ENCODE data around the gene CEBPZOS.

The CEBPZOS gene

DNA sequence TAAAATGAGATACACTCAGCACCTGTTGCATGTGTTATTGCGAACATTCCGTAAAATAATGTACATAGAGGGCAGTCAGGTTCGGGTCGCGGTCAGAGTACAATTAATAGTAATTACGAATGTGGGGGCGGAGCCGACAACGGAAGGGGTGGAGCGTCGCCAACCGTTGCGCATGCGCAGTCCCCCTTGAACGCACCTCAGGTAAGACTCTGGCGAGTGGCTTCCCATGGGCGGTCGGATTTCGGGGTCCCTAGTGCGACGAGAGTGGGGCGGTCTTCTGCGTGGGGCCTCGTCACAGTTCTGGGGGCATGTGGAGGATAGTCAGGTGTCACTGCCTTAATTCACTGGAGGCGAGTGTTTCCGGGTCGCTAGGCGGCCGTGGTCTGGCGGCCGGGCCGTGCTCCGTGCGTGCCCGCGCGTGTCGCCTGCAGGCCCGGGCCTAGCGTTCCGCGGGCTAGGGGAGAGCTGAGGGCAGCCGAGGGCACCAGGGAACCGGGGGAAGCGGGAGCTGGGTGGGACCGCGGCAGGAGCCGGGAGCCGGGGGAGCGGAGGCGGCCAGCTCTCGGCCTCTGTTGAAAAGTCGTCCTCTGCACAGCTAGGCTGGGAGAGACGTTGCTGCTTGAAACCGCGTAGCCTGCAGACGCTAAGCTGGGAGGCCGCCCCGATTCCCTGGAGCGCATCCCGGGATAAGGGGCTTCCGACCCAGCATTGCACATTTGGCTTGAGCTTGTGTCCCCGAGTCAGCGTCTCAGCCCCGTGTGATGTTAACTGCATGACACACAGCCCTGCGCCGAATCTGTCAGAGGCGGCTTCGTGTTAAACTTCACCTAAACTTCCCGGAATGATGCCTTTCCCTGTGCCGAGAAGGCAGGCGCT, at the start of gene CEBPZOS:
CEBPZOS (plus strand) TSS at position 177 of the 876 bp plus-strand sequence. CDS start 3,209 bp downstream, outside the sequence.
- peak in 1 of 2 experiments; percentile 66 for DNase-seq

DNA sequence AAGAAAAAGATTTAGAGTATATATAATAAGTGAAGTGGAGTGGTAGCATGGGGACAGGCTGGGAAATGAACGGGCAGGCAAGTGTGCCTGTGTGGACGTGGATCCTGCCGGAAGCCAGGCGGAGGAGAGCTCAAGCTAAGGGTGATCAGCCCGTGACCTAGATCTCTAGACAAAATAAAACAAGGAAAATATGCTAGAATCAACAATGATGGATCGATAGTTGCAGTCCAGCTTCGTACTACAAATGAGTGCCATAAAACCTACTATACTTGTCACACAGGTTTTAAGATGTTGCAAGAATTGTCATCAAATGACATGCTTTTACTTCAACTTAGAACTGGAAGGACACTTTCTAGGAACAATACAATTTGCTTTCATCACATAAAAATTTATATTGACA, 48.0 kb upstream of the CEBPZOS start:
- DNase-seq, result no peak

DNA sequence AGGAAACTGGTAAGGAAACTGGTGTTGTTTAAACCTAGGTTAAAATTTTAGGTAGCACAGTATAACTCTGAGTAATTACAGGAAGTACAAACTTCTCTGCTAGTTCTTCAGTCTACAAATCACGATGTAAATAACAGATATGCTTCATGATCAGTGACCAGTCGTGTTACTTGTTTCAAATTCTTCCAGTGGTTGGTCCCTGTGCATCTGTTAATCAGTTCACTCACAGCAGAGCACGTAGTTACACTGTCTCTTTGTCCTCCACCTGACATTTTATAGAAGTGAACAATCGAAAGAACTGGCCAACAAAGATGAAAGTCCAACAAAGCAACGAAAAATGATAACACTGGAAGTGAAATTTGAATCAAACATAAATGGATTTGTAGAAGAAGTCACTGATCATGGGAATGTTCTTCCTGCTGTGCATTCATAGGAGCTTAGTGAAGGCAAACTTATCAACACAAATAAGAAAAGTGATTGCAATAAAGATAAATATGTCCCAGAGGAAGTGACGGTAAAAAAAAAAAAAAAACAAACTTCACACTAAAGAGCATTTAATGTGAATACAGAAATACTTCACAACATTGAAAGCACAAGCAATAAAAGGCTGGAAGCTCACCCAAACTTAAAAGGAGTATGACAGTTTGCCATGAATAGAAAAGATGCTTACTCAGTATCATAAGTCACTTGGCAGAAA, 46.5 kb upstream of the CEBPZOS start:
- DNase-seq, result no peak

DNA sequence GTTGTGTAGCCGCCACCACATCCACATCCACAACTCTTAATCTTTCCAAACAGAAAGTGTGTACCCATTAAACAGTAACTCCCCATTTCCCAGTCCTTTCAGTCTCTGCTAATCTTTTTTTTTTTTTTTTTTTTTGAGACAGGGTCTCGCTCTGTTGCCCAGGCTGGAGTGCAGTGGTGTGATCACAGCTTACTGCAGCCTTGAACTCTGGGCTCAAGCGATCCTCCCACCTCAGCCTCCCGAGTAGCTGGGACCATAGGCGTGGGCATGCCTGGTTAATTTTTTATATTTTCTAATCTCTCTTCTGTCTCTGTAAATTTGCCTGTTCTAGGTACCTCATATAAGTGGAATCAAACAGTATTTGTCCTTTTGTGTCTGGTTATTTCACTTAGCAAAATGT, 43.1 kb upstream of the CEBPZOS start:
- no peak for DNase-seq

DNA sequence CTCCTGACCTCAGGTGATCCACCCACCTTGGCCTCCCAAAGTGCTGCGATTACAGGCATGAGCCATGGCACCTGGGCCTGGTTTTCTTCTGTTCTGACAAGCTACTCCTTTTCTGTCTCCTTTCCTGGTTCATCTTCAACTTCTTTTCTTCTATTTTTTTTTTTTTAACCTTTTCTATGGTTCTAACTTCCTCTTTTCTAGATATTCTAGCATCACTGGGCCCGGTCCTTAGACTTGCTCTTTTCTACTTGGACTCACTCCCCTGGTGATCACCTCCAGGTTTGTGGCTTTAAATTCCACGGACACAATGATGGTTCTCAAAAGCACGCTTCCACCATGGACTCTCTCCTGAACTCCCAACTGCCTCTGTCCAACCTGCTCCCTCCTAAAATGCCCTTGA, 41.5 kb upstream of the CEBPZOS start:
- DNase-seq, result no peak

DNA sequence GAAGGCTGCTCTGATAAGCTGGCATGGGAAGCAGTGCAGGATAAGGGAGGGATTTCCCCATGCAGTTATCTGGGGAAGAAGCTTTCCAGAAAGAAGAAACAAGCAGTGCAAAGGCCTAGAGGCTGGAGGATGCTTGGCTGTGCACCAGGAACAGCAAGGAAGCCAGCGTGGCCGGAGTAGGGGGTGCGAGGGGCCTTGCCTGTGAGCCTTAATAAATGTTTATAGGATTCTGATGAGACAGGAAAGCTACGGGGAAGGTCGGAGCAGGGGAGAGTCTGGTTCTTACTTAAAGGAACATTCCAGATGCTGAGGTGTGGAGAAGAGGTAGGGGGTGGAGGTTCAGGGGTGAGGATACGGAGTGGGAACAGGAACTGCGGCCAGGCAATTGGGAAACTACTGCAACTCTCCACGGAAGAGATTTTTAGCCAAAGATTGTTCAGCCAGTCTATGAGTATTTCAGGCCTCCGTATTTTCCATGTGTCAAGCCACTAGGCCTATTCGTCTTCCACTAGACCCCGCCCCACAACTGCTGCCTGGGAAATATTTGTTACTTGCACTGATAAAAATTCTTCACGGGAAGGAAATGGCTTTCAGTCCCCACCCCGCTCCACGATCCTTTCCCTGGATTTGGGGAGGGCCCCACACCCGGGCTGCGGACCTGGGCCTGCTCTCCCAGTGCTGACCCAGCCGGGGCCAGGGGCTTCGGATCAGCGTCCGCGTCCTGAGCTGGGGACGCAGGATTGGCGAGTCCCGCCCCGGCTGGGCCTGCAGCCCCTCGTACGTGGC, 40.0 kb upstream of the CEBPZOS start:
- DNase-seq, result no peak

DNA sequence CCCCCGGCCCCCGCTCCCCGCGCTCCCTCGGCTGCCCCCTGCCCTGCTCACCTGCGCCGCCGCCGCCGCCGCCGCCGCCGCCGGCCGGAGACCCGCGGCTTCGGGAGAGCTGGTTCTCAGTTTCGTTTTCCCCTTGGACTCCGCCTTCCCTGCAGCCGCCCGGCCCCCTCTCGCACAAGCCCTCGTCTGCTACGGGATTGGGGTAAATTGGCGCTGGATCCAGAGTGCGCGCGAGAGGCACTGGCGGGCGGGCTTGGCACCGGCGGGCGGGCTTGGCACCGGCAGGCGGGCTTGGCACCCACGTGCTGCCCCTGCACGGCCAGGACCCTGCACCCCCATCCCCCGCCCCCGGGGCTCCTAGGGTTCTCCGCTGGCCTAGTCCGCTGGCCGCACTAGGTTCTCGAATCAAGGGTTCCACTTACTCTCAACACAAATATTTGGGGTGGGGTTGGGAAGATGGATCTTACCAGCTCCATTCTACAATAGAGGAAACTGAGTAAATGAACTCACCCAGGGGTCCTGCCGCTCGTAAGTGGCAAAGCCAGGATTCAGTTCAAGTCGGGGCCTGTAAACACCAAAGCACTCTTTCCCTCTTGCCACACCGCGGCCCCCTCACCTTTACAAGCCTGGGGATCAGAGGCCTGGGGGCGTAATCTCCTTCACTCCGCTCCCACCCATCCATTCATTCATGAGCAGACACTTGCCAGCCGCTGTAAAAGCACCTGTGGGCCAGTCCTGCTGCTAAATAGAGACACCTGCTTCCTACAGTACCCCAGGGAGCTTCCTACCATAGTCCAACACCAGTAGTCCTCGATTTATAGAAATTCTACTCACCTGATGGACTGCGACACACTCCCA, 39.2 kb upstream of the CEBPZOS start, which contains the start of gene EIF2AK2:
EIF2AK2 (minus strand) TSS at position 124 of the 858 bp plus-strand sequence. CDS start 9,174 bp downstream, outside the sequence.
- DNase-seq, result peak in 1 of 2 experiments; percentile 32

DNA sequence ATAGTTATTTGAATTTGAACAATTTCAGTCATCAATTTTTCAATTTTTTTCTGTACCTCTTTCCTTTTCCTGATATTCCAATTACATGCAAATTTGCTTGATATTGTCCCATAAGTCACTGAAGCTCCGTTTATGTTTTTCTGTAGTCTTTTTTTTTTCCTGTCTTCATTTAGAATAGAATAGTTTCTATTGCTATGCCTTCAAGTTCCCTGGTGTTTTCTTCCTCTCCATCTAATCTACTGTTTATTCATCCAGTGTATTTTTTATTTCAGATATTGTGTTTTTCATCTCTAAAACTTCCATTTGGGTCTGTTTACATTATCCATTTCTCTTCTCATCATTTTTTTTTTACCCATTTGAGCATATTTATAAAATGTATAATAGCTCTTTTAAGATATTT, 31.5 kb upstream of the CEBPZOS start:
- DNase-seq, result no peak

DNA sequence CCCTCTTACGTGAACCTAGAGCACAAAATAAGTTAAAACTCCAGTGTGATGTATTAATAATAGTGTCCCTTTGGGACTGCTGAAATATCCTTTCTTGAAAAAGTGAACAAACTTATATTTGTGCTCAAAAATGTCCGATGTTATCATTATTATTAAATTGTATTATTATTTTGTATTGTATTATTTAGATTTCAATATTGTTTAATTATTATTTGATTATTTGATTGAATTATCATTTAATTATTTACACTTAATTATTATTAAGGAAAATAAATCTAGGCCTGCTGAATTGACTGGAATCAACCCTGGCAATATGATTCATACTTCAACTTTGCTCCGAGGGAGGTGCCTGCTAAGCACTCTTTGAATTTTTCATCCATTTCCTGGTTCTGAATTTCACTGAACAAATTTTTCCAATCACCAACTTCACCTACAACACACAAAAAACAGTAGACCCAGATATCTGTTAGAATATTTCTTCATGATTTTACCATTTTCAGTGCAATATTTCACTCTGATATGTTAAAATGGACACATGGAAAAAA, 28.6 kb upstream of the CEBPZOS start:
- no peak for DNase-seq

DNA sequence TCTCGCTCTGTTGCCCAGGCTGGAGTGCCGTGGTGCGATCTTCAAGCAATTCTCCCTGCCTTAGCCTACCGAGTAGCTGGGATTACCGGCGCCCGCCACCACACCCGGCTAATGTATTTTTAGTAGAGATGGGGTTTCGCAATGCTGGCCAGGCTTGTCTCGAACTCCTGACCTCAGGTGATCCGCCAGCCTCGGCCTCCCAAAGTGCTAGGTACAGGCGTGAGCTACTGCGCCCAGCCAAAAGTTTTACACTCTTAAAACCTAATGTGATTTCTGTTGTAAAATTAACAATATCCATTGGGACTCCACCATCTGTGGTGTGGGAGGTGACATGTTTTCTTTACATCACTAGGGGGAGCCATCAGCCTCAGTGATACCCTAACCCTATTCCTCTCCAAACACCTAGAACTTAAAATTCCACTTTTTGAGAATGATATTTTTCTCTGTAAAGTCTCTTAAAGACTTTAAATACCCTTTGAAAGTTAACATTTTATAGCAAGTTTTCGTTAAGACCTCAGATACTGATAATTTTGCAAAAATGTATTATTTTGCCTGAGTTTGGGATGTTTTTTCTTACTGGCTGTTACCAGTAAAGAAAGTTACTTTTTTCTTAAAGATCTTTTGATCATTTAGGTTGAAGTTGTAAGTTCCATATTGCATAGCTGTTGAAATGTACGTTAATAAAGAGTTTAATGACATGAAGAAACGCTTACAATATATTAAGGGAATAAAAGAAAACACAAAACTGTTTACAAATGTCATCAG, 27.9 kb upstream of the CEBPZOS start:
- DNase-seq, result no peak

DNA sequence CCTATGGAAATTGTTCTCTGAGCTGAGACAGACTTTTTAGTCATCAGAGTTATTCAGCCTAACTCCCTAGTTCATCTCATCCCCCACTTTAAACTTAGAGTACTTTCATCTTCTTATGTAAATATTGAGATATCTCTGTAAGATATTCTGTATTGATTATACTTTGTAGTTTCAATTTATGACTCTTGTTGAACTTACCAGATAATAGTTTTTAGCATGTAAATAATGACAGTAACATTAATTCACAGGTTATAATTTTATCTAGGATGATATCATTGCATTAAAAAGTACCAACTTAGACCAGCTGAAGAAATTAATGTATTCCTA, 24.7 kb upstream of the CEBPZOS start:
- no peak for DNase-seq

DNA sequence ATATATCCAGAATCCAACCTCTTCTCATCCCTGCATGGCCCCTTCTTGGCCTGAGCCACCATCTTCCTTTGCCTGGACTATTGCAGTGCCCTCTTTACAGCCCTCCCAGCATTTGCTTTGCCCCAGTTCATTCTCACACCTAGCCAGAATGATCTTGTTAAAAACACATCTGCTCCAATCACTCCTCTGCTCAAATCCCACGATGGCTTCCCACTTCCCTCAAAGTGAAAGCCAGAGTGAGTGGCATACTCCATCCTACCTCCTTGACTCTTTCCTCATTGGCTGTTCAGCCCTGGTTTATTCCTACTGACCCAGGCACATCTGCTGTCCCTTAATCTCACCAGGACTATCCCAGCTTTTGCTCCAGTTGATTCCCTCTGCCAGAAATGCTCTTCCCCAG, 22.6 kb upstream of the CEBPZOS start:
- no peak for DNase-seq

DNA sequence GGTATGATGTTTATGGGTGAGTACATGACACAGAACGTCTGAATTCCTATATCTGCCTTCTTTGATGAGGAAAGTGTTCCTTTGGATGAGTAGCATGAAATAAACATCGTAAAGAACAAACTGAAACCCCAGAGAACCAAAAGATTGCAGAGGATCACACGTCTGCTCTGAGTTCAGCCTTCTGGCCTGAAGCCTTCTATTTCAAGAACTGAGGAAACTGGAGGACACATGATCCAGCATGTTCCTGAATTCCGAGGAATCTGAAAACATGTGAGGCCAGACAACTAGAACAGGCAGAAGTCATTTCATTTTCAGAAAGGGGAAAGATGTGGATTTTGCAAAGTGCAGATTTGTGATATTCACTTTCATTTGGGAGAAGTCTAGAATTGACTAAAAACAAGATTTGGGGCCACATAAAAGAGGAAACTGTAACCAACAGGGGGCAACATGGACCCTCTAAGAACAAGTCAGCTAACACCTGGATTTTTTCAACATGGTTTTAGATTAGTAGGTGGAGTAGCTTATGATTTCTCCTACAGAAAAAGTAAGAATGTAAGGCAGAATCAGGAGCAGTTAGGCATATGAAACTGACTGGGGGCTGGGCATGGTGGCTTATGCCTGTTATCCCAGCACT, 16.2 kb upstream of the CEBPZOS start:
- no peak for DNase-seq

DNA sequence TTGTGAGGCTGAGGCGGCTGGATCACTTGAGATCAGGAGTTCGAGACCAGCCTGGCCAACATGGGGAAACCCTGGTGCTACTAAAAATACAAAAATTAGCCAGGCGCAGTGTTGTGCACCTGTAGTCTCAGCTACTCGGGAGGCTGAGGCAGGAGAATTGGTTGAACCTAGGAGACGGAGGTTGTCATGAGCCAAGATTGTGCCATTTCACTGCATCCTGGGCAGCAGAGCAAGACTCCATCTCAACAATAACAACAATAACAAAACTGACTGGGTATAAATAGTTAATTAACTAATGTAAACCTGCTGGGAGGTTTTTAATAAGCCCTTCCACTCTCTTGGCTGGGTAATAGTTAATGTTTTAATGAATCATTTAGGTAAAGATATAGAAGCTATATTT, 15.7 kb upstream of the CEBPZOS start:
- DNase-seq, result no peak

DNA sequence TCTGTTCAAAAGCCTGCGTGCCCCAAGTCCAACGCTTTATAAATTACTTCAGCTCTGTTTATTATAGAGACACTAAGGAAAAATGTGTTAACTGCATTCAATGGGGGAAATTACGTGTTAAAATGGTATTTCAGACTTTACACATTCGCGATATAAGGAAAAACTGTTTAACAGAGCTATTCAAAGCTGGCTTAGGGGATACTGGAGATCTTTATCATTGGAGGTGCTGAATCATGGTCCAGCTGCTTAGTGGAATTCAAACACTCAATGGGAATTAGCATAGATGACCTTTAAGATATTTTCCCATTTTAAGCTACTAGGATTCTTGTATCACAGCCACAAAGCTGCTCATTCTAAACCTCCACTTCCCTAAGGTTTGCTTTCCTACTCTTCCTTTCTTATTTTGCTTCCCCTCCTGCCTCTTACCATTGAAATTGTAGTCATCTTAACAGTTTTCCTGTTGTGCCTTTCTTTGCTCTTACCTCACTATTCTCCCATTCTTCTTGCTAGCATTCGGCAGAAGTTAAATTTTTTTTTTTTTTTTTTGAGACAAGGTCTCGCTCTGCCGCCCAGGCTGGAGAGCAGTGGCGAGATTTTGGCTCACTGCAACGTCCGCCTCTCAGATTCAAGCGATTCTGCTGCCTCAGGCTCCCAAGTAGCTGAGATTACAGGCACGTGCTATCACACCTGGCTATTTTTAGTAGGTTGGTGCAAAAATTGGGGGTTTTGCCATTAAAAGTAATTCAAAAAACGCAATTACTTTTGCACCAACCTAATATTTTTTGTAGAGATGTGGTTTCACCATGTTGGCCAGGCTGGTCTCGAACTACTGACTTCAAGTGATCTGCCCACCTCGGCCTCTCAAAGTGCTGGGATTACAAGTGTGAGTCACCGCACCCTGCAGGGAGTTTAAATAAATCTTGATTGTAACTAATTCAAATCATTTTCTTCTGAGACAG, 14.3 kb upstream of the CEBPZOS start:
- no peak for DNase-seq

DNA sequence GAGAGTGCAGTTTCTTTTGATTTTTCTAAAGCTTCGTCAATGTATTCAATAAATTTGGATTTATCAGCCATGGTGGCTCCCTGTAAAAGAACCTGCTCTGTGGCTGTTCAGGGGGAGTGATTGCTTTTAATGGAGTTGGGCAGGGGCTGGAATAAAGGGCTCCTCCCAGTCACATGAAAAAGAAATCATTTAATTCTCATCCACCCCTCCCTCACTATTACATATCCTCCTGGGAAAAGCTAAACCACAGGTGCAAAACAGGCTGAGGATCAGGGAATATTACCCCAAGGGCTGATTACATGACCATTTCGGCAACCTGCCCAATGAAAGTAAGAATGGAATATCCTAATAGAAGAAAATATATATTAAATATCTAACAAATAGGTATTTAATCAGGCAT, 7.7 kb upstream of the CEBPZOS start, which contains the start of gene SULT6B1:
SULT6B1 (minus strand) TSS at position 101 of the 400 bp plus-strand sequence; CDS start at position 71, 30 bp downstream.
- no peak for DNase-seq

DNA sequence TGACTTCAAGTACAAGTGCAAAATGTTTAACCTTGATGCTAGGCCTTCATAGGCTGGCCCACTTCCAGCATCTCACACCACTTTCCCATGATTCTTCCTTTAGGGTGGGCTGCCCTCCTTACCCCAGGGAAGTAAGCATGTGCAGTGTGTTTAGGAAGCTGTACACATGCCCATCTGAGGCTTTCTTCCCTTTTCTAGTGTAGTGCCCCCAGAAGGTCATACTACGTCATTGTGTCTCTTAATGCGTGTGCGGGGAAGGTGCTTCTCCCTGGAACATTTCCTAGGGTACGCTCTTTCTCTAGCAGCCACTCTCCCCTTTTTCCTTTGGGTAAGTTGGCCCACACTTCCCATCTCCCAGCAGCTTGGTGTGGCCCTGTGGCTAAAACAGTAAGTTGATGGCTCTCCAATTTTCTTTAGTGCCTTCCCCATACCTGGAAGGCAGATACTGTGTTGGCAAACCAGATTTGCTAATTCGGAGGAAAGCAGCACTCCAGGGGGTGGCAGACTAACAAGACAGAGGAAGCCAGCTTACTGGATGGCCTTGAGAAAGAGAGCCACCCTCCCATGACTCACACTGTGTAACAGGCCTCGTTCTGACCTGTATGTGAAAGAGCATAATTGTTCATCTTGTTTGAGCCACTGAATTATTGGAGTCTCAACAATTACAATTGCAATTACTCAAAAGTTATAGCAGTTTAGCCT, 6.7 kb upstream of the CEBPZOS start:
- no peak for DNase-seq

DNA sequence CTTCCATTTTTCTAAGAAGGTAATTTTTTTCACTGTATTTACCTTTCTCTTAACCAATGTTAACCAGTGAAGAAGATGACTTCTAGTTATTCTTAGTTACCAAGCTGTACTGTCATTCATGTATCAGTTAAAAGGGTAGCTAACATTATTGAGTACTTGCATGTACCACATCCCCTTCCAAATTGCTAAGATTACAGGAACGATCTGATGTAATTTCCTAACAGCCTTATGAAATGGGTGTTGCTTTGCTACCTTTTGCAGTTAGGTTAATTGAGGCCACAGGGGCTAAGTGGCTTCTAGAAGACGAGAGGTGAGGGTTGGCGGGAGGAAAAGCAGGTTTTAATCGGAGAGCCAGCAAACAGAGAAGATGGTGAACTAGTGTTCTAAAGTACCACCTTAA, 6.0 kb upstream of the CEBPZOS start:
- DNase-seq, result no peak

DNA sequence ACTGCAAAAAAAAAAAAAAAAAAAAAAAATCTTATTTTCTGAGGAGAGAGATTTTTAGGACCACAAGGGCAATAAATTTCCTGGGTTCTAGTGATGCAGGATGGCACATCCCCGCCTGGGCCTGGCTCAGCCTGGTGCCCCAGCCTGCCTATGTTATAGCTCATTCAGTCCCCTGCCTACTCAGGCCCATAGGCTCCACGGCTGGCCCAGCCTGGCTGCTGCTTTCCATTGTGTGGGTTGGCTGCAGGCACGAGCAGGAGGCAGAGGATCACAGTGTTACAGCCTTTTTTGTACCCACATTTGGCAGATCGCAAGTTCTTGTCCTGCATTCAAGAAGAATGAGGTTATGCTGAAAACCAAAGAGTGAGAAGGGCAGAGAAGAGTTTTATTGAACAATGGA, 5.0 kb upstream of the CEBPZOS start:
- no peak for DNase-seq

Data from cerebellar nuclear complex (tissue), 1 donor.